Testis (tissue), 3 donors: ENCODE measurements around the gene PGAM2. TPM values are rescaled to one million over a fixed set of nuclear protein-coding genes. Genes with fewer than 3 reads are reported as not detected.

ENCODE experiments used
- DNase-seq: peaks from one replicate; pipeline ENCODE4 v3.0.0-alpha.2; 2019
- H3K27ac ChIP-seq, 2 donors: fragments of 200-600 bp; sonication (generic); one replicate each; pipeline ENCODE4 v1.5.1; 2019
- H3K27me3 ChIP-seq: fragments of 200-600 bp; sonication (generic); one replicate; pipeline ENCODE4 v1.5.1; 2019
- H3K36me3 ChIP-seq: fragments of 200-600 bp; sonication (generic); one replicate; pipeline ENCODE4 v1.5.1; 2017; ENCODE audit warnings: low read depth; ENCODE audit errors: missing control alignments
- H3K4me1 ChIP-seq: fragments of 200-600 bp; sonication (generic); one replicate; pipeline ENCODE4 v1.5.1; 2019
- H3K4me3 ChIP-seq, 2 donors: fragments of 200-600 bp; sonication (generic); one replicate each; pipeline ENCODE4 v1.5.1; 2017 to 2019
- H3K9me3 ChIP-seq: fragments of 200-600 bp; sonication (generic); one replicate; pipeline ENCODE4 v1.5.1; 2017
- CTCF ChIP-seq, 3 experiments: fragments of 450-650 bp in 2 of 3; fragments of 200-600 bp in 1 of 3; sonication (generic) in 1 of 3; IDR thresholded peaks; one replicate each; pipeline ENCODE4 v1.5.1; 2016 to 2019; ENCODE audit warnings: antibody characterized with exemption in 3 of 3, mild to moderate bottlenecking in 2 of 3, moderate library complexity in 1 of 3
- POLR2A ChIP-seq: fragments of 450-650 bp; IDR thresholded peaks from one replicate; pipeline ENCODE4 v1.6.1; 2017; ENCODE audit warnings: antibody characterized with exemption, mild to moderate bottlenecking, moderate library complexity
- WGBS, 2 donors: methylation state at CpG; one replicate each; pipeline ENCODE4 v1.1.5; 2018; 5-methylcytosine and 5-hydroxymethylcytosine counted together
- intact Hi-C: fragments of 100-400 bp; cut with DNase I; formaldehyde crosslinking; loops from one replicate; pipeline ENCODE4 v1.15.1; 2023; ENCODE audit warnings: low total_unique reads
- polyA plus RNA-seq: library from polyadenylated mRNA; stranded (reverse); fragments of 350-450 nt; fragmentation: Illumina TruSeq; extraction: RNeasy Lipid Tissue Mini Kit (QIAGEN cat#74804); gene quantifications from one replicate; pipeline ENCODE4 v1.2.3, GENCODE V29; 2014; ENCODE audit warnings: low read depth, low replicate concordance; ENCODE audit not compliant: insufficient read depth
- total RNA-seq, 2 donors: library from RNA; depleted of rRNA; stranded (reverse); fragments of >200 nt; gene quantifications; one replicate each; pipeline ENCODE4 v1.2.3, GENCODE V29; 2016

Gene PGAM2
- total and polyA plus RNA-seq, 3 donors from 2014 or later = 85.1 to 298 (median 139) TPM

- 39 to 60% methylated on average over 10 to 12 of the region's 12 CpGs for WGBS, 2 donors
- intact Hi-C loops = no loop called here
- no peaks in the 10 kb centered on the region for H3K9me3 ChIP-seq
- H3K27ac ChIP-seq = no peak overlapping the region
- no peaks in the 10 kb centered on the region for H3K27me3 ChIP-seq
- TF ChIP-seq CTCF (IDR thresholded peaks at IDR 0.05) (peak; percentile 55 to 67 (median 57)), POLR2A (no peak)
- H3K4me1 ChIP-seq = no peaks in the 10 kb centered on the region
- DNase-seq = peak; percentile 81
- no peak overlapping the region for H3K4me3 ChIP-seq
- no peaks in the 10 kb centered on the region for H3K36me3 ChIP-seq
Observed at GRCh38 chr7:44072364-44073231, 7.2 kb upstream of the PGAM2 start.

- Histone ChIP-seq H3K9me3 (no peaks in the 10 kb centered on the region), H3K4me3 (no peak overlapping the region), H3K36me3 (no peaks in the 10 kb centered on the region), H3K4me1 (no peaks in the 10 kb centered on the region), H3K27ac (no peak overlapping the region), H3K27me3 (no peaks in the 10 kb centered on the region)
- DNase-seq = no peak
- WGBS, 2 donors = 79 to 86% methylated on average over 9 of the region's 9 CpGs
- TF ChIP-seq POLR2A (no peak), CTCF (IDR thresholded peaks at IDR 0.05) (no peak)
- intact Hi-C loops = no loop called here
Observed at GRCh38 chr7:44071726-44072363, 6.5 kb upstream of the PGAM2 start.

GRCh38 chr7:44068054-44068453 is 2.7 kb upstream of the PGAM2 start:
- DNase-seq = no peak
- WGBS, 2 donors = 74 to 79% methylated on average over 7 of the region's 7 CpGs
- no peak for TF ChIP-seq POLR2A
- no peak for TF ChIP-seq CTCF (IDR thresholded peaks at IDR 0.05)

GRCh38 chr7:44067064-44067951 is 1.9 kb upstream of the PGAM2 start:
- 82 to 85% methylated on average over 11 of the region's 11 CpGs for WGBS, 2 donors
- intact Hi-C loops = no loop called here
- H3K27ac ChIP-seq = no peak overlapping the region
- no peak for DNase-seq
- H3K27me3 ChIP-seq = no peaks in the 10 kb centered on the region
- H3K4me1 ChIP-seq = peaks cover 22% of the 10 kb centered on the region
- no peaks in the 10 kb centered on the region for H3K36me3 ChIP-seq
- no peaks in the 10 kb centered on the region for H3K9me3 ChIP-seq
- TF ChIP-seq POLR2A (no peak), CTCF (IDR thresholded peaks at IDR 0.05) (no peak)
- no peak overlapping the region for H3K4me3 ChIP-seq

More at GRCh38 chr7:44068054-44068453, 2.7 kb upstream of the PGAM2 start:
- intact Hi-C loops = no loop called here
- H3K4me3 ChIP-seq = no peak overlapping the region
- no peaks in the 10 kb centered on the region for H3K9me3 ChIP-seq
- H3K27ac ChIP-seq = no peak overlapping the region
- H3K4me1 ChIP-seq = peaks cover 17% of the 10 kb centered on the region
- H3K27me3 ChIP-seq = no peaks in the 10 kb centered on the region
- no peaks in the 10 kb centered on the region for H3K36me3 ChIP-seq
